HG03139 (cell line): ENCODE measurements around the gene PRPH.
"Not testable (repeated sequence)": the region's sequence is repeated elsewhere in the genome, so short reads cannot be mapped to it uniquely, and the experiment has no call there.

Experiments
- ATAC-seq: cut with Tn5 transposase; IDR thresholded peaks from one replicate; pipeline ENCODE4 v1.9.1; 2021; ENCODE audit not compliant: unreplicated experiment

The PRPH gene

DNA sequence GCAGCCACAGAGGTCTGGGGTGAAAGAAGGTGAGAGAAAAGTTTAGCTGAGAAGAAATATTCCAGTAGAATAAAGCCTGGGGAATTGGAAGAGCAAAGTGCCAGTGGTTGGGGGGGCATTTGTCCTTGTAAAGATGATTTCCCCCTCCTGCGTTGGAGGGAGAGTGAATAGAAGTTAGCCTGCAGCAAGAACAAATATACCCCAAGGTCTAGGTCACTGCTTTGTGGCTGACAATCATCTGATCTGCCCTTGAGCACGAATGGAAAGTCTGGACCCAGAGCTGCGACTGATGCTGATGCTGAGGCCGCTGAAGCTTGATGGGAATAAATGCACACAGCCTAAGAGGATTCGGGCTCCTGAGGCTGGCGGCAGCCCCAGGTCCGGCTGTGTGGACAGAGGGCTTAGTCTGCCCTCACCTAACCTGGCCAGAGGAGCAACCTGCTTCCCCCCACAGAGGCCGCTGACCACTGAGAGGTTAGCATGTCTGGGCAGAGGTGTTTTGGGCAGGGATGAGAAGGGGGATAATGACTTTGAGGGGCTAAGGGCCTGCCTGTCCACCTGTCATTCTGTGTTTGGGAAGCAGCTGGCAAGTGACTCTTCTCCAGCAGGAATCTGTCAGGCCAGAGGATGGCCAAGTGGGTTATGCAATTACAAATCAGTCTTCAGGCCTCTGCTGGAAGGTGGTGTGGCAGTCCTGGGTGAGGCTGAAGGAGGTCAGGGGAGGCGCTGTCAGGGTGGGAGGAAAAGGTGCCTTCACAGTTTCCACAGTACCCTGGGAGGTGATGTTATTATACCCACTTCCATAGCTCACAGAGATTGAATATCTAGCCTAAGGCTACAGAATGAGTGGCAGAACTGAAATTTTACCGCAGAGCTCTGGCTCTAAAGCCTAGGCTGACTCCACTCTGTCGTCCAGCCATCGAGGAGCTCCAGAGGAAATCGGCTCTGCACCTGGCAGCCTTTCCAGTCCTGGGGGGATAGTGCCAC is 18.4 kb upstream of the PRPH start:
- ATAC-seq = no peak

DNA sequence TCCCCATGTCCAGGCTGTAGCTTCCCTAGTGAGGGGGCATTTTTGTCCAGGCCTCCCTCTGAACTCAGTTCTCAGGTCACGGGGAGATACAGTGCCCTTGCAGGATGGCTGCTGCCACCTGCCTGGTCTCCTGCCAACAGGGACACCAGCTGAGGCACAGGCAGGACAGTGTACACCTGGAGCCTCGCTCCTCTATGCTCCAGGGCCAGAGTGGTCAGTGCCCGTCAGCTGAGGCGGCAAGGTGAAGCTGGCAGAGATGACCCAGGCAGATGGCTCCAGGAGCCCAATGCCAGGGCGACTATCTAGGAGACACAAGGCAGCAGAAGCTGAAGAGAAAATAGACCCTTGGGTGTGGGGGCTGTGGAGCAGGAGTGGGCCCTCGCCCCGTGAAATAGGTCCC is 17.5 kb upstream of the PRPH start:
- ATAC-seq = no peak

DNA sequence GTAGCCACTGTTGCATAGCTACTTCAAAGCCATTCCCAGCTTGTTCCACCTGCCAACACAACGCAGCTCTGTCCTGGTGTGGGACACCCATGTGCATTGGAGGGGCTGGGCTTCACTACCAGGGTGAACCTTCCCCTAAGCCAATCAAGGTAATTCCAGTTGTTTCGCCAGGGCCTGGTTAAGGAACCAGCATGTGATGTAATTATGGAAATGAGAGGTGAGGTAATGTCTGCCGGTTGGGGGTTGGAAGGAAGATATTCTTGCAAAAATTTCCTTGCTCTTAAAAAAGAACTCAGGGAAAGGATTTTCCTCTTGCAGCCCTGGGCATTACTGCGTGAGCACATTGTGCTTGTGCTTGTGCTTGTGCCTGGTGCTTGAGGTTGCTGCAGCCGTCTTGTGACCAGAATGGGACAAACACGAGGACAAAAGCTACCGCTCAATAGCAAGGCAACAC is 15.2 kb upstream of the PRPH start:
- ATAC-seq = no peak

DNA sequence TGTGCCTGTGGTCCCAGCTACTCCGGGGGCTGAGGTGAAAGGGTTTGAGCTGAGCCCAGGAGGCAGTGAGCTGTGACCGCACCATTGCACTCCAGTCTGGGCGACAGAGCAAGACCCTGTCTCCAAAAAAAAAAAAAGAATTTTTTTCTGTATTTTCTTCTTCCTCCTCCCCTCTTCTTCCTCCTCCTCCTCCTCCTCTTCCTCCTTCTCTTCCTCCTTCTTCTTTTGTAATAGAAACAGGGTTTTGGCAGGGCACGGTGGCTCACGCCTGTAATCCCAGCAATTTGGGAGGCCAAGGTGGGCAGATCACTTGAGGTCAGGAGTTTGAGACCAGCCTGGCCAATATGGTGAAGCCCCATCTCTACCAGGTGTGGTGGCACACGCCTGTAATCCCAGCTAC is 14.4 kb upstream of the PRPH start:
- ATAC-seq = not testable (repeated sequence)

DNA sequence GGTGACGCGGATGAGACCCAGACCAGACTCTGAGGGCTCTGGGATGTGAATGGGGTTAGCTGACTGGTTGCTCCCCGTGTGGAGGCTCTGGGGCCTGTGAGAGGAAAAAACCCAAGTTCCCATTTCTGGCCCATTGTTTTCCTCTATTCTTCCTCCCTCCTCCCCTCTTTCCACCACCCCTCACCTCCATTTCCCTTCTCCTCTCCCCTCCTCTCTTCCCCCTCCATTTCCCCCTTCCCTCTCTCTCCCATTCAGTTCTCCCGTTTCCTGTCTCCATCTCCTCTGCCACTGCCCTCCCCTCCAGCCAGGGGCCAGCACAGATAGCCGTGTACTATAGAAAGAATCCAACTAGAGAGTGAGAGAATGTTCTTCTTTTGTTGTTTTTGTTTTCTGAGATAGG is 12.6 kb upstream of the PRPH start:
- no peak for ATAC-seq

DNA sequence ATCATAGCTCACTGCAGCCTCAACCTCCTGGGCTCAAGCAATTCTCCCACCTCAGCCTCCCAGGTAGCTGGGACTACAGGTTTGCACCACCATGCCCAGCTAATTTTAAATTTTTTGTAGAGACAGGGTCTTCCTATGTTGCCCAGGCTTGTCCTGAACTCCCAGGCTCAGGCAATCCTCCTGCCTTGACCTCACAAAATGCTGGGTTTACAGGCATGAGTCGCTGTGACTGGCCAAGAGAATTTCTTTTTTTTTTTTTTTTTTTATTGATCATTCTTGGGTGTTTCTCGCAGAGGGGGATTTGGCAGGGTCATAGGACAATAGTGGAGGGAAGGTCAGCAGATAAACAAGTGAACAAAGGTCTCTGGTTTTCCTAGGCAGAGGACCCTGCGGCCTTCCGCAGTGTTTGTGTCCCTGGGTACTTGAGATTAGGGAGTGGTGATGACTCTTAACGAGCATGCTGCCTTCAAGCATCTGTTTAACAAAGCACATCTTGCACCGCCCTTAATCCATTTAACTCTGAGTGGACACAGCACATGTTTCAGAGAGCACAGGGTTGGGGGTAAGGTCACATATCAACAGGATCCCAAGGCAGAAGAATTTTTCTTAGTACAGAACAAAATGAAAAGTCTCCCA is 12.1 kb upstream of the PRPH start:
- not testable (repeated sequence) for ATAC-seq

DNA sequence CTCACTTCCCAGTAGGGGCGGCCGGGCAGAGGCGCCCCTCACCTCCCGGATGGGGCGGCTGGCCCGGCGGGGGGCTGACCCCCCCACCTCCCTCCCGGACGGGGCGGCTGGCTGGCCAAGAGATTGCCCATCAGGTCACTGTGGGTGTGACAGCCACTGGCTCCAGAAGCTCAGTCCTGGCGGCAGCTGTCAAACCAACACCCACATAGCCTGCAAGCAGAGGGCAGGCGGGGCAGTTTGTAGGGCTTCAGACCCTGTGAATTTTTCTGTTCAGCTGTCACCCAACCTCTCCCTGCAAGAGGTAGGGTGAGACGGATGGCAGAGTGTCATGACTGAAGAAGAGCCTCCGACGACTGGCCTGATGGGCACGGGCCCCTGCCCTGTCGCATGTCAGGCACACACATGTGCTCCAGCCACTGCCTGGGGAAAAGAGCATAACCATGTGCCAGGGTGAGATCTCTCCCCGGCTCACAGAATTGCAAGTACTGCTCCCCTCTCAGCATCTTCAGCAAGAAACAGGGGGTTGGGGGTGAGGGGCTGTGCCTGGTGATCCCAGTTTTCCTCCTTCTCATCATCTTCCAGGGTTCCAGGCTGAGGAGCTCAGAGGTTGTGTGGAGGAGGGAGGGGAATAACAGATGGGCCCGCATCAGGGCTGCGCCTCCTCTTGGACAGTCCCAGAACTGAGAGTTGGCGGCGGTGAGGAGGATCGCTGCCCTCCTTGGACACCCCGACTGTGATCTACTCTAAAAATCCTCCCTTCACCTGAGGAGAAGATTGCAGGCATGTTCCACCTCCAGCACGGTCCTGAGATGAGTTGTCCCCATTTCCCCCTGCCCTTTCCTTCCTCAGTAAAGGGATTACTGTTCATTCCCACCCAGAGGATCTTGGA is 11.2 kb upstream of the PRPH start:
- ATAC-seq = no peak

DNA sequence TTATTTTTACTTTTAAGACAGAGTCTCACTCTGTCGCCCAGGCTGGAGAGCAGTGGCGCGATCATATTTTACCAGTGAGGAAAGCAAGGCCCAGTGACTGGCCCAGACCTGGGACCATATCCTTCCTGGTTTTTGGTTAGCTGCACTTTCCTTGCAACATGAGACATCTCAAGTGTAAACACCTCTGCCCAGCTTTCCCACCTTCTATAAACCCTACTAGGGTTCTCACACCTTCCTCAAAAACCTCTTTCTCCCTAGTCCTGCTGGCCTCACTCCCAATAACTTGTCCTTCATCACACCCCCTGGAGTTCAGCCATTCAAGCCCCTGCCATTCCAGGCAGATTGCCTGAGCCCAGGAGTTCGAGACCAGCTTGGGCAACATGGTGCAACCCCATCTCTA is 10.3 kb upstream of the PRPH start:
- no peak for ATAC-seq

DNA sequence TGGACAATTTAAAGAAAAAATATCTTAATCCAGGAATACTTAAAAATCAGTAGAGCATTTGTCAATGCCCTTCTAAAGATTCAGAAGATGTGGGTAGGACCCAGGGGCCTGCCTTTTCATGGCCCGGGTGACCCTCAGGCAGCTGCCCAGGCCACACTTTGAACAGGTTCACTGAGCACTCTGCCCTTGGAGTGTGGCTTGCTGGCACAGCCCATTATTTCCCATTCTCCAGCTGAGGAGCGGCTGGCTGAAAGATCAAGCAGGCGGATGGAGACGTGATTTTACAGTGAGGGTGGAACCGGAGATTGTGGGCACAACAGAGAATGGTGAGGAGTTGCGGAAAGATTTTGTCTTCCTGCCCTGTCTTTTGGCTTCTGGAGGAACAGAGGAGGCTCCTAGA is 7.1 kb upstream of the PRPH start:
- no peak for ATAC-seq

DNA sequence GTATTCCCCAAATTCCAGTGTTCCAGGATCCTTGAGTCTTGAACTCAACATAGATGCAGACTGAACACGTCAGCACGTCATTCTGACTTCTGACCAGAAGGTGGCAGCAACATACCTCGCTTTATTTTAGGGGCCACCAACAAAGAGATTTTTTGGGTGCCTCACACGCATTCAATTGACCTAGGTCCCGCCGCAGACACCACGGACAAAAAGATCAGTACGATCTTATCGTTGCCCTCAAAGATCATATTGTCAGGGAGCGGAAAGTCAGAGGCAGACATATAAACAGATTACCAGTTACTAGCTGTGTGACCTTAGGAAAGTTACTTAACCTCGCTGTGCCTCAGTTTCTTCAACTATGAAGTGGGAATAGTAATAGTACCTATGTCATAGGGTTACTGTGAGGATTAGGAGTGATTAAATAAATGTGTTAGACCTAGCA is 6.5 kb upstream of the PRPH start:
- no peak for ATAC-seq

DNA sequence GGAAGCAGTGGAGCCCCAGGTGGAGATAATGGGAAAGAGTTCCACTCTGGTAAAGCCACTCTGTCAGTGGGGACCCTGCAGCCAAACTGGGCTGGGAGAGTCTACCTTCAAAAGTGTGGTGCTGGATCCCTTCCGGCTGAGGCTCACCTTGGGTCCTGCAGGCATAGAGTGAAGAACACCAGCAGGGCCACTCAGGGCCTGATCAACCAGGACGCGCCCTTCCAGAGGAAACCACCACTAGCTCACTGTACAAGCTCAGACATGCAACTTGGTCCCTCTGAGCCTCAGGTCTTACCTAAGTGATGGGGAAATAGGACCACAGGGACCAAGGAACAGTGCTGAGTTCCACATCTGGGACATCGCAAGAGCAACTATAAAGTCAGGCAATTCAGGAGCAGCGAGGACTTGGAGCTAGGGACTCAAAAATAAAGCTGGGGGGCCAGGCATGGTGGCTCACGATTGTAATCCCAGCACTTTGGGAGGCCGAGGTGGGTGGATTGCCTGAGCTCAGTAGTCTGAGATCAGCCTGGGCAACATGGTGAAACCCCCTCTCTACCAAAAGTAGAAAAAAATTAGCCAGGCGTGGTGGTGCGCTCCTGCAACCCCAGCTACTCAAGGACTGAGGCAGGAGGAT is 5.9 kb upstream of the PRPH start:
- no peak for ATAC-seq

DNA sequence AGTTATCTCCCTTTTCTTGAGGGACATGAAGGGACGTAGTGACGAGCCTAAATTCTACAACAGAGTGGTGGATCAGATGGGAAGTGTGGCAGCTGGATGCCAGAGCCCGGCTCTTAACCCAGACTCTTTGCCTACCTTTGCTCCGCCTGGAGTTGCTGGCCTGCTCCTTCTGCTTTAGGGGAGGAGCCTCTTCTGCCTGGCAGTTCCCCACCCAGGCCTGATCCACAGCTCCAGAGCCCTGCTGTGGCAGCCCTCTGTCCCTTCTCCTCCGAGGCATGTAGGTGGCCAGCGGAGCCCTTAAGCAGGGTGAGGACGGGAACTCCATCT is 2.3 kb upstream of the PRPH start:
- ATAC-seq = no peak

DNA sequence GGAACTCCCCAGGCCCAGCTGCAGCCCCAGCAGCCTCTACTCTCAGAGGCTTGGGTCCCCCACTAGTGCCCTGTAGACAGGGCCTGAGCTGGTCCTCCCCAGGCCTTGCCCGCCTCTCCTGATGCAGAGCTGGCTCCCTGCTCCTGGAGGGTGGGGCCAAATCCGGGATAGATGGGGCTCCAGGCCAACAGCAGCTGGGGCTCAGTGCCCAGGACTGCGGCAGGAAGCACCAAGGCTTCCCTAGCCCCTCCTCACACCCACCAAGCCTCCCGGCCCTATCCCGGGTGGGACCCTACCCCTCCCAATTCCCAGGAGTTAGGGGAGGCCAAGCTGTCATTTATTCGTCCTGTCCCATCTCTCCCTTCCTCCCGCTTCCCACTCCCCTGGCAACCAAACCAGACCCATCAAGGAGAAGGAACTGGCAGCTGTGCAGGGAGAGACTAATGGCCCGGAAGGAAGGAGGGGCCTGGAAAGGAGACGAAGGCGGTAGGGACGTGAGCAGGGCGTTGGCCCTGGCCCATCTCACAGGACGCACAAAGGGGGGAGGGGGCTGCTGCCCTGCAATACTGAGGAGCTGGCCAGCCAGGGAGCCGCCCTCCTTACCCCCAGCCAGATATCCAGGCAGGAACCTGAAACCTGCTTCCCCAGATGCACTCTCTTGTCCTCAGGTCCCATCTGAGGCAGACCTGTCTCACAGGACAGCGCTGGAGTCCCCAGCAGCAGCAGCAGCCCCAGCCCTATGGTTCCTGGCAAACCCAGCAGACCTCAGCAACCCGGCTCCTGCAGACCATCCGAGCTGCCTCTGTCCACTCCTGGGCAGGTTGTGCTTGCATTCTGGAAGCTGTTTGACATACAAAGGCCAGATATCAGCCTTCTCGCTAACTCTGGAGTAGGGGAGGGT is 1.6 kb upstream of the PRPH start:
- no peak for ATAC-seq

DNA sequence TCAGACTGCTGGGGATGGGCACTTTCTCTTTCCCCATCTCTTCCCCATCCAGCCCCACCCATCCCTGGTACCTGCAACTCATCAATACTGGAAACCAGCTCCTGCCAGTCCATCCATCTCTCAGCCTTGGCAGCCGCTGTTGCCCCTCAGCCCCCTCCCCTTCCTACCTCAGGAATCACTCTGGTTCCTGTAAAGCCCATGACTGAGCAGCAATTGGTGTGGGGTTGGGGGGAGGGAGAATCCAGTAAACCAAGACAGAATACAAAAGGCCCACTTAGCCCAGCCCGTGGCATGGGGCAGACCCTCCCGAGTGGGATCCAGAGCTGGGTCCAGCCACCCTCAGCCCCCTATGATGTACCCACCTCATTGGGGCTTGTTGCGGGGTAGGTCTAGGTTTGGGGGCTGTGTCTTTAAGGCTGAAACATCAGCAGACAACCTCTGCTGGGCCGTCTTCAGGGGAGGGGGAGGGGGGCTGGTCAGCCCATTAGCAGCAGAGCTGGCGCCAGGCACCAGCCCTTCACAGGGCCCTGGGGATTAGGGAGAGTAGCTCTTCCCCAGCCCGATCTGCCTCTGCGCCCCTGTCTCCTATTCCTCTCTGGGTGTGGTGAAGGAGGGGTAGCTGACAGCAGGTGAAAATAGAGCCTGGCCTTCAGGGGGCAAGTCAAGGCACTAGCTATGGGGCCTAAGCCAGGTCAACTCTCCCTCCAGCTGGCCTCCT is 702 bp upstream of the PRPH start:
- ATAC-seq = no peak

DNA sequence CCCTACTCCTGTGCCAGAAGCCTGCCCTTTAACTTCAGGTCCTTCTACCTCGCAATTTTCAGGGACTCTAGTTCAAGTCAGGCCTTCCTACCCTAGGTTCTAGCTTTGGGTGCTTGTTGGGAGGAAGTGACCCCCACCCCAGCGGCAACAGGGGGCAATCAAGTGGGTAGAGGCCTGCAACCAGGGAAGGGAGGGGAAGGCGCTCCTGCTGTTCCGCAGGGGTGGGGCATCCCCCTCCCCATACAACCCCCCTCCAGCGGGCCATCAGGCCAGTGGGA is 204 bp upstream of the PRPH start:
- ATAC-seq = no peak

DNA sequence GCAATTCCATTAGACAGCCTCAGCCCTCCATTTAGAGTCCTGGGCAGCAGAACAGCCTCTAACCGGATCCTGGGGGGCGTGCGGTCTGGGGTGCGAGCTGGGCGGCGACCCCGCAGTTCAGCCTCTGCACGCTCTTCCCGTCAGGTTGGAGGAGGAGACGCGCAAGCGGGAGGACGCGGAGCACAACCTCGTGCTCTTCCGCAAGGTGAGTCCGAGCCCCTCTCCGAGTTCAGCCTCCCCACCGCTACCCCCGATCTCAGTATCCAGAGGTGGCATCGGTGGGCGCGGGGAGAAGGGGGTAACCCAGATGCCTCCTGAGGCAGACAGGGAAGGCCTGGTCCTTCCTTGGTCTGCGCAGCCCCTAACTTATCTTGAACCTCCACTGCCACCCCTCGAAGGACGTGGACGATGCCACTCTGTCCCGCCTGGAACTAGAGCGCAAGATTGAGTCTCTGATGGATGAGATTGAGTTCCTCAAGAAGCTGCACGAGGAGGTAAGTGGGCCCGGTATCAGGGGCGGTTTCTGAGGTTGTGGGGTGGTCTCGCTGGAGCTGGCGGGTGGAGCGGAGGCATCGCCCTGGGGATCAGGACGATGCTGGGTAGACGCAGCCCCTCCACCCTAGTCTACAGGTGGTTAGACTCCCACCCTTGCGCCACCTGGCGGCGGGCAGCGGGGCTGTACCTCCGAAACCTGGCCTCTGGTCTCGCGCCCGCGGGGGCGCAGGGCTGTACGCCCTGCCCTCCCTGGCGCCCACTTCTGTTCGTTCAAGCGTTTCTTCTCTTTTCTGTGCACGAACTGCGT is 1.3 kb downstream of the PRPH start:
- no peak for ATAC-seq

DNA sequence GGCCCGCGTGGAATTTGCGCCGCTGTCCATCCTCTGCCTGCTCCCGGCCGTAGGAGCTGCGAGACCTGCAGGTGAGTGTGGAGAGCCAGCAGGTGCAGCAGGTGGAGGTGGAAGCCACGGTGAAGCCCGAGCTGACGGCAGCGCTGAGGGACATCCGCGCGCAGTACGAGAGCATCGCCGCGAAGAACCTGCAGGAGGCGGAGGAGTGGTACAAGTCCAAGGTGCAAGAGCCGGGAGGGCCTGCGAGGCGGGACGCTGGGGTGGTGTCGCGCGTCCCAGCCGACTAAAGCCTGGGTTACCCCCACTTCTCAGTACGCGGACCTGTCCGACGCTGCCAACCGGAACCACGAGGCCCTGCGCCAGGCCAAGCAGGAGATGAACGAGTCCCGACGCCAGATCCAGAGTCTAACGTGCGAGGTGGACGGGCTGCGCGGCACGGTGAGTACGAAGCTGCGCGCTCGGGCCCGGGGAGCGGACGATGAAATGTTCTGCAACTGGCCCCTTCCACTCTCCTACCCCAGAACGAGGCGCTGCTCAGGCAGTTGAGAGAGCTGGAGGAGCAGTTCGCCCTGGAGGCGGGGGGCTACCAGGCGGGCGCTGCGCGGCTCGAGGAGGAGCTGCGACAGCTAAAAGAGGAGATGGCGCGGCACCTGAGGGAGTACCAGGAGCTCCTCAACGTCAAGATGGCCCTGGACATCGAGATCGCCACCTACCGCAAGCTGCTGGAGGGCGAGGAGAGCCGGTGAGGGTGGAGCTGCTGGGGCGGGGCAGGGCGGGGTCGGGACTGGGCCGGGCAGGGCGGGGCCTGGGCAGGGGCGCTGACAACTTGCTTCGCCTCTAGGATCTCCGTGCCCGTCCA is 2.1 kb downstream of the PRPH start:
- ATAC-seq = no peak

DNA sequence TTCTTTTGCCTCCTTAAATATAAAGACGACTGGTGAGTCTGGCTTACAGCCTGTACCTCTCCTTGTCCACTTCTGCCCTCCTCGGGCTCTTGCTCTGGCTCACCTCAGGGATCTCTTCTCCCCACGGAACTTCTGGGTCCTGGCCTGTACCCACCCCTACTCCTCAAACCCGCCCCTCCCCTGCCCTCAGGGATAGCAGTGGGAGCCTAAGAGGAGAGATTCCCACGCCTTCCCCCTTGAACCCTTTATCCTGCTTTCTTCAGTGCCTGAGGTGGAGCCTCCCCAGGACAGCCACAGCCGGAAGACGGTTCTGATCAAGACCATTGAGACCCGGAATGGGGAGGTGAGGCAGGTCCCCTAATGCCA is 2.7 kb downstream of the PRPH start:
- no peak for ATAC-seq
